ENCODE measurements around the gene ESAM. TPM values are rescaled to one million over a fixed set of nuclear protein-coding genes. Genes with fewer than 3 reads are reported as not detected.

ESAM gene
- total and polyA plus RNA-seq, 4 donors, result 4.0 to 15.6 (median 9.9) TPM

DNA sequence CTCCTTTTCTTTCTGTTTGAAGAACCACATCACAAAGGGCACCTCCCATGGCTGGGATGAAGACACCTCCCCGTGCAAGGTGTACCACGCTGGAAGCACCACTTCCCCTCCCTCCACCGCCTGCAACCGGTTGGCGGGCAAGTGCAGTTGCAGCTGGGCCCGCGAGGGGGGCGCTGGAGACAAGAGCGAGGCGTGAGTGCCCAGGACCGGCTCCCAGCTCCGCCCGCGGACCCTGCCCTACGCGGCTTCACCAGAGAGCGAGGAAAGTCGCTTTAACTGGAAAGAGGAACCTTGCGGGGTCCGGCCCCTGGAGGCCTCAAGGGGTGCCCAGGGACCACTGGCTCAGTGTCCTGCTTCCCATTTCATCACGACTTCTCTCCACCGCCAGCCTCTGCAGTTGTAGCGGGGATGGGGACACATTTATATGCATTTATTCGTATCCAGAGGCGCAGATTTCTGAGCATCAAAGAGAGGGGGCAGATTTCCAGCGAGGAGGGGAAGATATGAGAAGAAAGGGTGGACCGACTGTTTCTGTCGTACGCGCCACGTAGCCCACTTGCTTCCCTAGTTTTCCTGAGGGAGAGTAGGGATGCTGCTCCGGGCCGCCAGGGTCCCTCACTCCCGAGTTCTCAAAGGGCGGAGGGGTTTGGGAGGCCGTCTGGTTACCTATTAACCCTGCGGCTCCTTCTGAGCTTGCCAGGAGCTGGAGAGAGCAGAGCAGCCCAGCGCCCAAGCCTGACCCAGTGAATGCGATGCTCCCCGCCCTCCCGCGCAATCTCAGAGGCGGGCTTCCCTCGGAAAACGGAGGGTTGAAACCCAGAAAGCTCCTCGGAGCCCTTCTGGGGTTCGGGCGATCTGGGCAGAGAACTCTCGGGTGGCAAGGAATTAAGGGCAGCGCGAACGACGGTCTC, 3.5 kb downstream of the ESAM start:
- Histone ChIP-seq H3K4me3 (ENCODE audit: low read depth in 1 of 3, low read length in 3 of 3) (peak overlapping the region in 1 of 3 donors; percentile 5), H3K27ac (ENCODE audit: low read depth in 1 of 2, low read length in 2 of 2) (no peak overlapping the region), H3K9me3 (ENCODE audit: control insufficient read depth in 4 of 4, low read length in 3 of 4) (no peaks in the 10 kb centered on the region), H3K27me3 (ENCODE audit: control insufficient read depth in 4 of 4, insufficient read depth in 4 of 4, low read length in 3 of 4) (peaks cover 0 to 8% (median 5%) of the 10 kb centered on the region in 4 donors), H3K4me1 (ENCODE audit: control insufficient read depth in 4 of 4, insufficient read depth in 4 of 4, low read length in 3 of 4) (peaks cover 18 to 37% (median 22%) of the 10 kb centered on the region in 4 donors), H3K36me3 (ENCODE audit: control insufficient read depth in 4 of 4, insufficient read depth in 3 of 4, low read depth in 1 of 4, low read length in 3 of 4) (no peaks in the 10 kb centered on the region), H3K9ac (ENCODE audit: low read depth in 1 of 2, low read length in 2 of 2) (no peak overlapping the region)
- DNase-seq (ENCODE audit: low spot score), result peak; percentile 63
- TF ChIP-seq, protein P1, sequence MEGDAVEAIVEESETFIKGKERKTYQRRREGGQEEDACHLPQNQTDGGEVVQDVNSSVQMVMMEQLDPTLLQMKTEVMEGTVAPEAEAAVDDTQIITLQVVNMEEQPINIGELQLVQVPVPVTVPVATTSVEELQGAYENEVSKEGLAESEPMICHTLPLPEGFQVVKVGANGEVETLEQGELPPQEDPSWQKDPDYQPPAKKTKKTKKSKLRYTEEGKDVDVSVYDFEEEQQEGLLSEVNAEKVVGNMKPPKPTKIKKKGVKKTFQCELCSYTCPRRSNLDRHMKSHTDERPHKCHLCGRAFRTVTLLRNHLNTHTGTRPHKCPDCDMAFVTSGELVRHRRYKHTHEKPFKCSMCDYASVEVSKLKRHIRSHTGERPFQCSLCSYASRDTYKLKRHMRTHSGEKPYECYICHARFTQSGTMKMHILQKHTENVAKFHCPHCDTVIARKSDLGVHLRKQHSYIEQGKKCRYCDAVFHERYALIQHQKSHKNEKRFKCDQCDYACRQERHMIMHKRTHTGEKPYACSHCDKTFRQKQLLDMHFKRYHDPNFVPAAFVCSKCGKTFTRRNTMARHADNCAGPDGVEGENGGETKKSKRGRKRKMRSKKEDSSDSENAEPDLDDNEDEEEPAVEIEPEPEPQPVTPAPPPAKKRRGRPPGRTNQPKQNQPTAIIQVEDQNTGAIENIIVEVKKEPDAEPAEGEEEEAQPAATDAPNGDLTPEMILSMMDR (IDR thresholded peaks at IDR 0.05; ENCODE audit: low read depth, low read length, missing input control), result peak; percentile 47
- TF ChIP-seq YY1 (IDR thresholded peaks at IDR 0.05) (no peak), EGR1 (IDR thresholded peaks at IDR 0.05; ENCODE audit: low read depth in 2 of 2) (no peak), RAD21 (IDR thresholded peaks at IDR 0.05) (peak in 1 of 2 donors; percentile 45)
- WGBS, result 16% methylated on average over 53 of the region's 53 CpGs

GRCh38 chr11:124757320-124757719, 4.8 kb downstream of the ESAM start:
- Histone ChIP-seq H3K9ac (ENCODE audit: low read depth in 1 of 2, low read length in 2 of 2) (no peak overlapping the region), H3K27ac (ENCODE audit: low read depth in 1 of 2, low read length in 2 of 2) (no peak overlapping the region), H3K4me1 (ENCODE audit: control insufficient read depth in 4 of 4, insufficient read depth in 4 of 4, low read length in 3 of 4) (peaks cover 10 to 25% (median 18%) of the 10 kb centered on the region in 4 donors), H3K9me3 (ENCODE audit: control insufficient read depth in 4 of 4, low read length in 3 of 4) (no peaks in the 10 kb centered on the region), H3K27me3 (ENCODE audit: control insufficient read depth in 4 of 4, insufficient read depth in 4 of 4, low read length in 3 of 4) (peaks cover 0 to 13% (median 5%) of the 10 kb centered on the region in 4 donors), H3K4me3 (ENCODE audit: low read depth in 1 of 3, low read length in 3 of 3) (no peak overlapping the region), H3K36me3 (ENCODE audit: control insufficient read depth in 4 of 4, insufficient read depth in 3 of 4, low read depth in 1 of 4, low read length in 3 of 4) (no peaks in the 10 kb centered on the region)
- no peak for DNase-seq (ENCODE audit: low spot score)
- TF ChIP-seq, protein P1 (IDR thresholded peaks at IDR 0.05; ENCODE audit: low read depth, low read length, missing input control), result no peak
- no peak for TF ChIP-seq REST (IDR thresholded peaks at IDR 0.05)
- TF ChIP-seq FOXA2 (IDR thresholded peaks at IDR 0.05), result no peak
- TF ChIP-seq ATF3 (IDR thresholded peaks at IDR 0.05), result no peak
- TF ChIP-seq MAX (IDR thresholded peaks at IDR 0.05), result no peak
- TF ChIP-seq EGR1 (IDR thresholded peaks at IDR 0.05; ENCODE audit: low read depth in 2 of 2), result no peak
- TF ChIP-seq, protein P2, sequence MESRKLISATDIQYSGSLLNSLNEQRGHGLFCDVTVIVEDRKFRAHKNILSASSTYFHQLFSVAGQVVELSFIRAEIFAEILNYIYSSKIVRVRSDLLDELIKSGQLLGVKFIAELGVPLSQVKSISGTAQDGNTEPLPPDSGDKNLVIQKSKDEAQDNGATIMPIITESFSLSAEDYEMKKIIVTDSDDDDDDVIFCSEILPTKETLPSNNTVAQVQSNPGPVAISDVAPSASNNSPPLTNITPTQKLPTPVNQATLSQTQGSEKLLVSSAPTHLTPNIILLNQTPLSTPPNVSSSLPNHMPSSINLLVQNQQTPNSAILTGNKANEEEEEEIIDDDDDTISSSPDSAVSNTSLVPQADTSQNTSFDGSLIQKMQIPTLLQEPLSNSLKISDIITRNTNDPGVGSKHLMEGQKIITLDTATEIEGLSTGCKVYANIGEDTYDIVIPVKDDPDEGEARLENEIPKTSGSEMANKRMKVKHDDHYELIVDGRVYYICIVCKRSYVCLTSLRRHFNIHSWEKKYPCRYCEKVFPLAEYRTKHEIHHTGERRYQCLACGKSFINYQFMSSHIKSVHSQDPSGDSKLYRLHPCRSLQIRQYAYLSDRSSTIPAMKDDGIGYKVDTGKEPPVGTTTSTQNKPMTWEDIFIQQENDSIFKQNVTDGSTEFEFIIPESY (IDR thresholded peaks at IDR 0.05), result no peak
- TF ChIP-seq YY1 (IDR thresholded peaks at IDR 0.05), result no peak
- TF ChIP-seq SP1 (IDR thresholded peaks at IDR 0.05), result no peak
- no peak for TF ChIP-seq TAF1 (conservative IDR thresholded peaks at IDR 0.05)
- 62% methylated on average over 3 of the region's 3 CpGs for WGBS

Data from liver (tissue), 9 donors.